Ovary (tissue), 9 donors: ENCODE results near the gene VAV3. TPM values are rescaled to one million over a fixed set of nuclear protein-coding genes. Genes with fewer than 3 reads are reported as not detected.

ENCODE experiments used
- DNase-seq, 5 donors: peaks; one replicate each; pipeline ENCODE4 v3.0.0-alpha.2; 2019 to 2020
- H3K27ac ChIP-seq, 2 donors: fragments of 200-600 bp; one replicate each; pipeline versions ENCODE4 v1.5.1 to v1.8.0; 2019 to 2022
- H3K27me3 ChIP-seq: fragments of 200-600 bp; one replicate; pipeline ENCODE4 v1.8.0; 2022
- H3K36me3 ChIP-seq: fragments of 200-600 bp; sonication (generic); one replicate; pipeline ENCODE4 v1.5.1; 2019
- H3K4me1 ChIP-seq: one replicate; pipeline ENCODE4 v1.8.1; 2013; ENCODE audit warnings: mild to moderate bottlenecking, moderate library complexity; ENCODE audit not compliant: insufficient read depth
- H3K4me3 ChIP-seq: fragments of 200-600 bp; sonication (generic); one replicate; pipeline ENCODE4 v1.5.1; 2017
- H3K9me3 ChIP-seq, 2 donors: fragments of 200-600 bp in 1 of 2; sonication (generic) in 1 of 2; one replicate each; pipeline versions ENCODE4 v1.5.1 to v1.8.1; 2013 to 2019; ENCODE audit warnings: mild to moderate bottlenecking in 1 of 2, moderate library complexity in 1 of 2
- CTCF ChIP-seq, 3 donors: fragments of 450-650 bp in 2 of 3; fragments of 200-600 bp in 1 of 3; IDR thresholded peaks; one replicate each; pipeline versions ENCODE4 v1.5.1 to v1.8.0; 2016 to 2022; ENCODE audit warnings: antibody characterized with exemption in 3 of 3, mild to moderate bottlenecking in 1 of 3
- EP300 ChIP-seq: sonication (generic); formaldehyde crosslinking; IDR thresholded peaks from one replicate; pipeline ENCODE4 v1.6.1; 2017; ENCODE audit warnings: antibody characterized with exemption
- POLR2A ChIP-seq: fragments of 450-650 bp; IDR thresholded peaks from one replicate; pipeline ENCODE4 v1.6.1; 2017; ENCODE audit warnings: antibody characterized with exemption, mild to moderate bottlenecking, moderate library complexity
- WGBS, 3 donors: extraction: QIAGEN DNeasy Blood & Tissue Kit in 1 of 3; methylation state at CpG; one replicate each; pipeline versions ENCODE4 v1.1.5 to v1.1.7; 2013 to 2017; 5-methylcytosine and 5-hydroxymethylcytosine counted together
- intact Hi-C, 4 donors: fragments of 100-400 bp; cut with DNase I; formaldehyde crosslinking; loops; one replicate each; pipeline versions ENCODE4 v1.11.0 to v1.15.1; 2022 to 2023
- polyA plus RNA-seq, 2 donors: library from polyadenylated mRNA; stranded (reverse); fragments of 200-250 nt in 1 of 2; fragments of 350-450 nt in 1 of 2; fragmentation: Illumina TruSeq in 1 of 2; extraction: RNeasy Lipid Tissue Mini Kit (QIAGEN cat#74804) in 1 of 2; gene quantifications; one replicate each; pipeline ENCODE4 v1.2.3, GENCODE V29; 2013 to 2014
- total RNA-seq, 7 donors: library from RNA; depleted of rRNA in 2 of 7; stranded (reverse); fragments of >200 nt in 2 of 7; fragmentation: NEBNext Ultra II Directional in 3 of 7; extraction: Animal tissue kit (Norgen Biotek cat#: 25700) in 3 of 7; gene quantifications; one replicate each; pipeline versions ENCODE4 v1.1.0 to v1.2.4, GENCODE V29; 2016 to 2023
- donor health status: DM: no; HTN: no; CAD: no; lungs with moderate emphysema.
- donor health status: DM: no; HTN: no; CAD: no.
- donor health status: Bipolar disorder and iron deficiency.
- donor health status: DM: yes; HTN: yes; CAD: no.
- donor health status: DM: no; HTN: no; CAD: no.
- donor health status: DM: yes; HTN: yes; CAD: no.

The VAV3 gene
- total and polyA plus RNA-seq, 9 donors: 0.78 to 7.4 (median 1.5) TPM

DNA sequence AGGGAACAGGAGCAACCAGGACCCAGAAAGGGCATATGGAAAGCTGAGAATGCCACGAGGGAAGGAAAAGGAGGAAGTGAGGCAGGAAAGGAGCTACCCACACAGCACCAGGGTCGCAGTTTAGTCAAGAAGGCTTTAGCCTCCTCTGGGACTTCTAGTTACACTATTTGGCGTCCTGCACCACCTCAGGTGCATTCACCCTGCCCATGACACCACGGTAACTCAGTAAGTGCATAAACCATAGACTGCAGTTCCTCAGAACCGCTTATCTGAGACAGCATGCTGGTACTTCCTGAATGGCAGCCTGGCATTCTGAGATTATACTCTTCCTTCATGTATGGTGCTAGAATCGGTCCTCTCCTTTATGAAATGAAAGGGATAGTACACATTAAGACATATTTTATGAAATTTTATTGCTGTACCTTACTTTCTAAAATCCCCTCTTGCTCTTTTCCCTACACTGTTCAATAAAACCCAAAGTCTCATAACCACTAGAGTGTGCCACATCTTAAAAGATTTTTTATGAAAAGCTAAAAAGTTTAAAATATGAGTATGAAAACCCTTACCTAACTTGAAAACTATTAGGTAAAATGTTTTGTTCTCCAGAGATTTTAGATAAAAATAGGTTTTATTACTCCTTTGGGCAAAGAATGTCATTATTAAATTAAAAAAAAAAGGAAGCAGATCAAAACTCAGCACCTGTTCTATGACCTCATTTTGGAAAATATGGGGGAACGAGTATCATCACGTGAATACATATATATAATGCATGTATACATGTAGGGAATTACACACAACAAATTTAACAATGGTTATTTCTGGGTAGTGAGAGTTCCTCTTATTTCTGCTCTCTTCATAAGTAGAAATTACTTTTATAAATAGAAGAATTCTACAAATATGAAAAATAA is 67.3 kb downstream of the VAV3 start:
- no peak for DNase-seq

GRCh38 chr1:107896936-107897335 is 68.0 kb downstream of the VAV3 start:
- Histone ChIP-seq H3K4me3 (no peak overlapping the region), H3K4me1 (no peaks in the 10 kb centered on the region), H3K27me3 (no peaks in the 10 kb centered on the region), H3K9me3 (no peaks in the 10 kb centered on the region), H3K36me3 (no peaks in the 10 kb centered on the region), H3K27ac (no peak overlapping the region)
- no peak for TF ChIP-seq POLR2A
- no peak for TF ChIP-seq CTCF (IDR thresholded peaks at IDR 0.05)
- no peak for TF ChIP-seq EP300
- intact Hi-C loops: no loop called here
- no peak for DNase-seq
- WGBS, 3 donors: 69 to 91% (median 80%) methylated on average over 1 of the region's 1 CpG

More for the DNA sequence above, 67.3 kb downstream of the VAV3 start:
- TF ChIP-seq EP300 (no peak), CTCF (IDR thresholded peaks at IDR 0.05) (no peak), POLR2A (no peak)
- Histone ChIP-seq H3K4me1 (no peaks in the 10 kb centered on the region), H3K27ac (no peak overlapping the region), H3K4me3 (no peak overlapping the region), H3K36me3 (no peaks in the 10 kb centered on the region), H3K27me3 (no peaks in the 10 kb centered on the region), H3K9me3 (no peaks in the 10 kb centered on the region)
- 65 to 68% (median 68%) methylated on average over 8 of the region's 8 CpGs for WGBS, 3 donors
- intact Hi-C loops: no loop called here

- Histone ChIP-seq H3K4me1 (no peaks in the 10 kb centered on the region), H3K4me3 (no peak overlapping the region), H3K27ac (no peak overlapping the region), H3K27me3 (no peaks in the 10 kb centered on the region), H3K9me3 (no peaks in the 10 kb centered on the region), H3K36me3 (no peaks in the 10 kb centered on the region)
- TF ChIP-seq CTCF (IDR thresholded peaks at IDR 0.05): no peak
- no peak for TF ChIP-seq EP300
- no peak for TF ChIP-seq POLR2A
- intact Hi-C loops: no loop called here
- DNase-seq: no peak
- 73 to 86% (median 75%) methylated on average over 3 of the region's 3 CpGs for WGBS, 3 donors
These were observed 68.6 kb downstream of the VAV3 start for GRCh38 chr1:107896401-107896800.

- no peak overlapping the region for H3K27ac ChIP-seq
- DNase-seq: no peak
- intact Hi-C loops: no loop called here
- no peak overlapping the region for H3K4me3 ChIP-seq
- no peaks in the 10 kb centered on the region for H3K9me3 ChIP-seq
- 51 to 85% (median 73%) methylated on average over 3 of the region's 3 CpGs for WGBS, 3 donors
- no peak for TF ChIP-seq CTCF (IDR thresholded peaks at IDR 0.05)
- TF ChIP-seq POLR2A: no peak
- TF ChIP-seq EP300: no peak
- no peaks in the 10 kb centered on the region for H3K4me1 ChIP-seq
- H3K27me3 ChIP-seq: no peaks in the 10 kb centered on the region
- no peaks in the 10 kb centered on the region for H3K36me3 ChIP-seq
These were observed 69.4 kb downstream of the VAV3 start for GRCh38 chr1:107895403-107896191.
